ENCODE results near the gene F2RL2. TPM values are rescaled to one million over a fixed set of nuclear protein-coding genes. Genes with fewer than 3 reads are reported as not detected.

Gene F2RL2
- total and polyA plus RNA-seq, 2 donors (not counting 1 experiment from before 2014, with no cell fraction given) = 82.6 to 91.6 TPM

DNA sequence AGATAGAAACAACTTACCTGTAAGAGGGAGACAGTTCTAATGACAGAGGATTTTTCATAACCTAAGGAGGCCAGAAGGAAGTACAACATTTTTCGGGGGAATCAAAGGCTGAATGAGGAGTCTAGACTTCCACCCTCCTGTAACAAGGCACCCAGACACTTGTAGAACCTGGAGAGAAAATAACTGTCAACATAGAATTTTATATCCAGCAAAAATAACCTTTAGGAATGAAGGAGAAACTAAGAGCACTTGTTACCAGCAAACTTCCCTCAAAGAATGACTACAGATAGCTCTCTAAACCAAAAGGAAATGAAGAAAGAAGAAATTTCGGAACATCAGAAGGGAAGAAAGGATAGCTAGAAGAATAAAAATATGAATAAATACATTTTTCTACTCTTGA, 25.9 kb upstream of the F2RL2 start:
- Histone ChIP-seq H3K4me1 (ENCODE audit: control insufficient read depth, extremely low read depth, insufficient read depth, low read length) (no peaks in the 10 kb centered on the region), H2AFZ (ENCODE audit: low read length) (no peak overlapping the region), H3K4me3 (replicated peaks in 1 of 4; ENCODE audit: control extremely low read depth in 1 of 4, insufficient read depth in 1 of 4, low read depth in 3 of 4, low read length in 4 of 4) (no peak overlapping the region), H3K27me3 (ENCODE audit: control insufficient read depth, insufficient read depth, low read length) (no peaks in the 10 kb centered on the region), H3K9me3 (ENCODE audit: control insufficient read depth, insufficient read depth, low read depth, low read length) (no peaks in the 10 kb centered on the region), H3K27ac (ENCODE audit: insufficient read depth, low read length) (no peak overlapping the region), H3K4me2 (ENCODE audit: extremely low read depth, insufficient read depth, low read length) (no peak overlapping the region), H3K9ac (ENCODE audit: insufficient read depth, low read length) (no peak overlapping the region), H3K79me2 (ENCODE audit: control insufficient read depth, insufficient read depth, low read length) (no peaks in the 10 kb centered on the region), H3K36me3 (ENCODE audit: control insufficient read depth, insufficient read depth, low read length) (no peaks in the 10 kb centered on the region), H4K20me1 (ENCODE audit: control insufficient read depth, extremely low read depth, insufficient read depth, low read length) (no peaks in the 10 kb centered on the region)
- TF ChIP-seq CTCF (conservative IDR thresholded peaks at IDR 0.05 in 1 of 2, IDR thresholded peaks at IDR 0.05 in 1 of 2; ENCODE audit: low read depth in 1 of 2, low read length in 2 of 2) = no peak
- TF ChIP-seq EZH2 (IDR thresholded peaks at IDR 0.05; ENCODE audit: low read length, missing control alignments) = no peak
- DNase-seq (ENCODE audit: low read depth in 2 of 2) = no peak

DNA sequence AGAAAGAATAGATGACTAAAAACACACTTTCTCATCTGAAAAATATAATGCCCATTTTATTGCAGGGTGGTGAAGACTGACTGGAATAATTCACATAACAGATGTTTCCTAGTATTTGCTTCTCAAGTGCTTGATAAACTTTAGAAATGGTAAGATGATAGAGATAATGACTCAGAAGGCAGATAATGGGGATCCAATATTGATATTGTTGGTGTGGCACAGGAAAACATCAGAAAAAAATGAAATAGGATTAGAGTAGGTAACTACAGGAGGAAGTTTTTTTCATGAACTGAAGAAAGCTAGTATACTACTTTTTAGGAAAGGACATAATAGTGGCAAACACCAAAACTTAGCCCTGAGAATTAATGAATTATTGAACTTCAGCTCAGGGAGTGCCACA, 20.2 kb upstream of the F2RL2 start:
- Histone ChIP-seq H3K79me2 (ENCODE audit: control insufficient read depth, insufficient read depth, low read length) (no peaks in the 10 kb centered on the region), H3K4me1 (ENCODE audit: control insufficient read depth, extremely low read depth, insufficient read depth, low read length) (peaks cover 4% of the 10 kb centered on the region), H3K4me3 (replicated peaks in 1 of 4; ENCODE audit: control extremely low read depth in 1 of 4, insufficient read depth in 1 of 4, low read depth in 3 of 4, low read length in 4 of 4) (no peak overlapping the region), H3K9me3 (ENCODE audit: control insufficient read depth, insufficient read depth, low read depth, low read length) (no peaks in the 10 kb centered on the region), H3K9ac (ENCODE audit: insufficient read depth, low read length) (no peak overlapping the region), H3K36me3 (ENCODE audit: control insufficient read depth, insufficient read depth, low read length) (no peaks in the 10 kb centered on the region), H2AFZ (ENCODE audit: low read length) (peak overlapping the region; percentile 3), H3K4me2 (ENCODE audit: extremely low read depth, insufficient read depth, low read length) (no peak overlapping the region), H4K20me1 (ENCODE audit: control insufficient read depth, extremely low read depth, insufficient read depth, low read length) (no peaks in the 10 kb centered on the region), H3K27me3 (ENCODE audit: control insufficient read depth, insufficient read depth, low read length) (no peaks in the 10 kb centered on the region), H3K27ac (ENCODE audit: insufficient read depth, low read length) (no peak overlapping the region)
- TF ChIP-seq EZH2 (IDR thresholded peaks at IDR 0.05; ENCODE audit: low read length, missing control alignments) (no peak), CTCF (conservative IDR thresholded peaks at IDR 0.05 in 1 of 2, IDR thresholded peaks at IDR 0.05 in 1 of 2; ENCODE audit: low read depth in 1 of 2, low read length in 2 of 2) (no peak)
- no peak for DNase-seq (ENCODE audit: low read depth in 2 of 2)

- Histone ChIP-seq H3K4me1 (ENCODE audit: control insufficient read depth, extremely low read depth, insufficient read depth, low read length) (peaks cover 4% of the 10 kb centered on the region), H4K20me1 (ENCODE audit: control insufficient read depth, extremely low read depth, insufficient read depth, low read length) (no peaks in the 10 kb centered on the region), H2AFZ (ENCODE audit: low read length) (peak overlapping the region; percentile 51), H3K79me2 (ENCODE audit: control insufficient read depth, insufficient read depth, low read length) (no peaks in the 10 kb centered on the region), H3K4me2 (ENCODE audit: extremely low read depth, insufficient read depth, low read length) (no peak overlapping the region), H3K9me3 (ENCODE audit: control insufficient read depth, insufficient read depth, low read depth, low read length) (no peaks in the 10 kb centered on the region), H3K4me3 (replicated peaks in 1 of 4; ENCODE audit: control extremely low read depth in 1 of 4, insufficient read depth in 1 of 4, low read depth in 3 of 4, low read length in 4 of 4) (no peak overlapping the region), H3K36me3 (ENCODE audit: control insufficient read depth, insufficient read depth, low read length) (no peaks in the 10 kb centered on the region), H3K9ac (ENCODE audit: insufficient read depth, low read length) (no peak overlapping the region), H3K27me3 (ENCODE audit: control insufficient read depth, insufficient read depth, low read length) (no peaks in the 10 kb centered on the region), H3K27ac (ENCODE audit: insufficient read depth, low read length) (no peak overlapping the region)
- TF ChIP-seq CTCF (conservative IDR thresholded peaks at IDR 0.05 in 1 of 2, IDR thresholded peaks at IDR 0.05 in 1 of 2; ENCODE audit: low read depth in 1 of 2, low read length in 2 of 2) = no peak
- TF ChIP-seq EZH2 (IDR thresholded peaks at IDR 0.05; ENCODE audit: low read length, missing control alignments) = no peak
- DNase-seq (ENCODE audit: low read depth in 2 of 2) = peak; percentile 29 to 89
Observed at GRCh38 chr5:76642390-76643040, 19.3 kb upstream of the F2RL2 start.

Data from fibroblast of lung (primary cell).